ENCODE data around the gene PAK4.

Gene PAK4

GRCh38 chr19:39197808-39198207 lies 72.2 kb downstream of the PAK4 start:
- TF ChIP-seq CTCF (IDR thresholded peaks at IDR 0.05; ENCODE audit: insufficient read depth, low read length, poor library complexity, severe bottlenecking) = no peak
- H3K36me3 ChIP-seq (ENCODE audit: control insufficient read depth, insufficient read depth, low read length) = no peaks in the 10 kb centered on the region
- H3K27me3 ChIP-seq (replicated peaks; ENCODE audit: control insufficient read depth, insufficient read depth, low read length) = peaks cover 4% of the 10 kb centered on the region; the same call in 1 of the 2 replicates
- no peak overlapping the region for H3K4me3 ChIP-seq (replicated peaks; ENCODE audit: low read depth, low read length)
- no peak for DNase-seq (ENCODE audit: extremely low read depth, insufficient read length)

- TF ChIP-seq CTCF (IDR thresholded peaks at IDR 0.05; ENCODE audit: insufficient read depth, low read length, poor library complexity, severe bottlenecking) = no peak
- Histone ChIP-seq H3K4me3 (replicated peaks; ENCODE audit: low read depth, low read length) (no peak overlapping the region), H3K36me3 (ENCODE audit: control insufficient read depth, insufficient read depth, low read length) (no peaks in the 10 kb centered on the region), H3K27me3 (replicated peaks; ENCODE audit: control insufficient read depth, insufficient read depth, low read length) (peaks cover 4% of the 10 kb centered on the region; the same call in 1 of the 2 replicates)
- DNase-seq (ENCODE audit: extremely low read depth, insufficient read length) = no peak
Measured at GRCh38 chr19:39199025-39199424, 73.4 kb downstream of the PAK4 start.

- H3K4me3 ChIP-seq (replicated peaks; ENCODE audit: low read depth, low read length) = no peak overlapping the region
- H3K36me3 ChIP-seq (ENCODE audit: control insufficient read depth, insufficient read depth, low read length) = no peaks in the 10 kb centered on the region
- H3K27me3 ChIP-seq (replicated peaks; ENCODE audit: control insufficient read depth, insufficient read depth, low read length) = peaks cover 2% of the 10 kb centered on the region; the same call in 1 of the 2 replicates
- no peak for DNase-seq (ENCODE audit: extremely low read depth, insufficient read length)
- TF ChIP-seq CTCF (IDR thresholded peaks at IDR 0.05; ENCODE audit: insufficient read depth, low read length, poor library complexity, severe bottlenecking) = no peak
Measured at GRCh38 chr19:39200066-39200802, 74.6 kb downstream of the PAK4 start.

- Histone ChIP-seq H3K36me3 (ENCODE audit: control insufficient read depth, insufficient read depth, low read length) (no peaks in the 10 kb centered on the region), H3K4me3 (replicated peaks; ENCODE audit: low read depth, low read length) (no peak overlapping the region), H3K27me3 (replicated peaks; ENCODE audit: control insufficient read depth, insufficient read depth, low read length) (peaks cover 2% of the 10 kb centered on the region; the same call in 1 of the 2 replicates)
- DNase-seq (ENCODE audit: extremely low read depth, insufficient read length) = no peak
- no peak for TF ChIP-seq CTCF (IDR thresholded peaks at IDR 0.05; ENCODE audit: insufficient read depth, low read length, poor library complexity, severe bottlenecking)
Measured at GRCh38 chr19:39200803-39201115, 75.2 kb downstream of the PAK4 start.

GRCh38 chr19:39202998-39203355 lies 77.4 kb downstream of the PAK4 start:
- H3K27me3 ChIP-seq (replicated peaks; ENCODE audit: control insufficient read depth, insufficient read depth, low read length) = peaks cover 2% of the 10 kb centered on the region; the same call in 1 of the 2 replicates
- DNase-seq (ENCODE audit: extremely low read depth, insufficient read length) = no peak

More at GRCh38 chr19:39202998-39203355, 77.4 kb downstream of the PAK4 start:
- no peak for TF ChIP-seq CTCF (IDR thresholded peaks at IDR 0.05; ENCODE audit: insufficient read depth, low read length, poor library complexity, severe bottlenecking)
- no peak overlapping the region for H3K4me3 ChIP-seq (replicated peaks; ENCODE audit: low read depth, low read length)
- H3K36me3 ChIP-seq (ENCODE audit: control insufficient read depth, insufficient read depth, low read length) = no peaks in the 10 kb centered on the region
